G401.6 (cell line): Measurements from ENCODE around the gene NR1I3.
"Not testable (repeated sequence)": the region's sequence is repeated elsewhere in the genome, so short reads cannot be mapped to it uniquely, and the experiment has no call there.

Experiments used
- FAIRE-seq: peaks from 2 replicates; lab custom pipeline; 2012; peaks lifted over from hg19 to GRCh38; lab: Jason Lieb, UNC

The NR1I3 gene

DNA sequence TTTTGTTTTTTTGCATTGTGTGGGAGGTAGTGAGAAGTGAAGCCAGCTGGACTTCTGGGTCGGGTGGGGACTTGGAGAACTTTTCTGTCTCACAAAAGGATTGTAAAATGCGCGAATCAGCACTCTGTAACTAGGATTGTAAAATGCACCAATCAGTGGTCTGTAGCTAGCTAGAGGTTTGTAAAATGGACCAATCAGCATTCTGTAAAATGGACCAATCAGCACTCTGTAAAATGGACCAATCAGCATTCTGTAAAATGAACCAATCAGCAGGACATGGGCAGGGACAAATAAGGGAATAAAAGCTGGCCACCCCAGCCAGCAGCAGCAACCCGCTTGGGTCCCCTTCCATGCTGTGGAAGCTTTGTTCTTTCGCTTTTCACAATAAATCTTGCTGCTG is 12.1 kb upstream of the NR1I3 start:
- FAIRE-seq: not testable (repeated sequence)

DNA sequence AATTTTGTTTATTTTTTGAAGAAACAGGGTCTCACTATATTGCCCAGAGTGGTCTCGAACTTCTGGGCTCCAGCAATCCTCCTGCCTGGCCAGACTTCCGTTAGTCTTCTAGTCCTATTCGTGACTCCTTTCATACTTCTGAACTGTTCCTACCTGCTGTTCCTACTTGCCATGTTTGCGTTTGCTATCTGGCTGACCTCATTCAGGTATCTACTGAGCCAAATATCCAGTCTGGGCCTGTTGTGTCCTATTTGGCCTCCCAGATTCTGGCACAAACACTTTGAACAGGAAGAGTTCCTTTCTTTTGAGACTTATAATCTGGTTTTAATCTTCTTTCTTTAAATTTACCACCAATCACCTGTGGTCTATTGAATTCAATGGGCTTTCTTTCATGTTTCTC is 6.9 kb upstream of the NR1I3 start:
- no peak for FAIRE-seq

DNA sequence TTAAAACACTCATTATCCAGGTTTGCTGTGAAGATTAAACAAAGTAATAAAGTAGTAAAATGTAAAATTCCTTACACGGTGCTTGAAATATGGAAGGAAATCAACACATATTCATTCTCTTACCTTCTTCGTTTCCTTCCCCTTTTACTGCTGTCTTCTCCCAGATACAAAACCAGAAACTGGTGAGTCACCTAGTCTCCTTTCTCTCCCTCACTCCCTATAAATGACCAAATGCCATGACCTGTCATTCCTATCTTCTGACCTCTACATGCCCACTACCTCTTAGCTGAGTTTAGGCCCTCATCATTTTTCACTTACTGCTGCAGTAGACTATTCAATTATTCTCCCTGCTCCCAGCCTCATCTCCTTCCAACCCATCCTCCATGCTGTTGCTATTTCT is 4.3 kb upstream of the NR1I3 start:
- FAIRE-seq: no peak

DNA sequence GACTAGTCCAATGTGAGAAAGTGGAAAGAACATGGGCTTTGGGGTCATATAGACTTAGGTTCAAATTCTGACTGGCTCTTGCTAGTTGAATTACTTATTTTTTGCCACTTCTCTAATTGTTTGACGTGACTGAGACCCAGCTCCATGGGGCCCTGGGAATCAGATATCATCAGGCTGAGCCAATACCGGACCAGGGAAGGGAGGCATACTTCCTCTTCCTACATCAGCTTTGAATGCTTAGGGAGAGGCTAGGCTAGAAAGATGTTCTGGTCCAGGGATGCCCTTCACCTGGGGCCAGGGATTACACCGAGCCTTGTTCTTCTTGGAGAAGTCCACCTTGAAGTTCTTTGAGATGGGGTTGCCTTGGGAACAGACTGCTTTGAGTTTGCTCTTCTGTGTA is 3.7 kb upstream of the NR1I3 start:
- no peak for FAIRE-seq

DNA sequence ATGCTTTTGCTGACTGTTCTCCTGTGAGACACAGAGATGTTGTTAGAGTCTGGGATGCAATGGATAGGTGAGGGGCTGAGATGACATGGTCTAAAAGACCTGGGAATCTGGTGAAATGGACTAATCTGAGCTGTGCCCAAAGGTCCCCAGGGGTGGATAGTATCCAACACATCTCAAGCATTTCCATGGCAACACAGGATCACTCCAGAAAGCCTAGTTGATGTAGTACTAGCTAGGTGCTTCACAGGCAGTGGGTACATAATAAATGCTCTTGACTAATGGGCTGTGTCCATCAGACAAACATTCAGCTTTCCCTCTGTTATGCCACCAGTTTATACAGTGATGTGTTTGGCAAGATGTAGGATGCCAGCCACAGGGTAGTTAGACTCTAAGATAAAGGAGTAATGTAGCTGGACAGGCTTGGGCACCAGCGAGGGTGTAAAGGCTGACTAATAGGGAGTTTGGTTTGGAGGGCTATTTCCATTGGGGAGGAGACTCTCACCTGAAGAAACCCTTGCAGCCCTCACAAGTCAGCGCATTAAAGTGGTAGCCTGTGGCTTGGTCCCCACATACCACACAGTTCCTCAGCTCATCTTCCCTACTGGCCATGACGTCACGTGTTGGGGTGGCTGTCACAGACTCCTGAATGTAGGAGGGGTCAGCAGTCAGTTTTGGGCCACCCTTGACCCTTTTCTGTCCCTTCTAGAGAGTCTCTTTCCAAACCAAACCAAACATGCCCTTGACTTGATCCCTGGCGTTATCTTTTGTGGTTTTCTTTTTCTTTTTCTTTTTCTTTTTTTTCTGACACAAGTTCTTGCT is 1.8 kb downstream of the NR1I3 start:
- FAIRE-seq: no peak

DNA sequence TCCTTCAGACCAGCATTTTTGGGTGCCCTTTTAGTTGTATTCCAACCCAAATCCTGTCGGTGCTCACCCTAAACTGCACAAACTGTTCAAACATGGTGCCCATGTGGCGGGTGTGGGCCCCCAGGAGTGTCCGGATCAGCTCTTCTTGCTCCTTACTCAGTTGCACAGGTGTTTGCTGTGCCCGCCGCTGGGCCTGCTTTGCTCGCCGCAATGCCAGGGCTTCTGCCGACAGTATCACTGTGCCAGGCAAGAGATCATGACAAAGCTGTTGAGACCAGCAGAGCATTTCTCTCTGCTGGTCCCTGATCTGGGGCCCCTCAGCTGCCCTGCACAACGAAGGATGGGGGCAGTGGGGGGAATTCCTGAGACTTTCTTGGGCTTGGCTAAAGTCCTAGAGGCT is 4.9 kb downstream of the NR1I3 start:
- FAIRE-seq: no peak

DNA sequence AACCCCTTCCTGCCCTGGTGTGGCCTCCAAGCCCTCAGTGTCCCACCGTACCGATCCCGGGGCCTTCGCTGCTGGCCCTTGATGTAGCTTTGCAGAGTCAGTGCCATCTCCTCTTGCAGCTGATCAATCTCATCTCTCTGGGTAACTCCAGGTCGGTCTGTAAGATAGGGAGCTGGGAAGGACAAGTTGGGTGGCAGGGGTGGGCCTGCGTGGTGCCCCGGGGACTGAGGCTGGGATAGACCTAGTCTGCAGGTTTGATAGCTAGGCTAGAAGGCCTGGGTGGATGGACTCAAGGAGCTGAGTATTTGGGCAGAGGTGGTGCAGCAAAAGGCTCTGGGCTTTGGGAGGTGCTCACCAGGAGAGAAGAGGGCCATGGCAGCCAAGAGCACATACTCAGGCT is 7.2 kb downstream of the NR1I3 start:
- FAIRE-seq: no peak

DNA sequence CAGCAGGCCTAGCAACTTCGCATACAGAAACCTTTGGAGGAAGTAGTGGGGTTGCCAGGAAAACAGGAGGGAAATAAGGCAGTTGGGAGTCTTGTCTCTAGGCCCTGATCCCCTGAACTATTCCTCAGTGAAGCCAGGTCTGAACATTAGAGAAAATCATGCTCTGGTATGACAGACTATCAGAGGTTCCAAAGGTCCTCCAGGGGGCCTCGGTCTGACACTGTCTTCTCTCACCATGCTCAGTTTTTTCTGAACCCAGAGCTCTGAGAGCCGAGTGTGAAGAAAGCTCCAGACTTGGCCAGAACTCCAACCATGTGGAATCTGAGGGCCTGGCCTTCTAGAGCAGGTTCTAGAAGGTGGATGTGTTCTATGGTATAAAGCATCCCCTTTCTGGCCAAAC is 8.1 kb downstream of the NR1I3 start:
- no peak for FAIRE-seq

DNA sequence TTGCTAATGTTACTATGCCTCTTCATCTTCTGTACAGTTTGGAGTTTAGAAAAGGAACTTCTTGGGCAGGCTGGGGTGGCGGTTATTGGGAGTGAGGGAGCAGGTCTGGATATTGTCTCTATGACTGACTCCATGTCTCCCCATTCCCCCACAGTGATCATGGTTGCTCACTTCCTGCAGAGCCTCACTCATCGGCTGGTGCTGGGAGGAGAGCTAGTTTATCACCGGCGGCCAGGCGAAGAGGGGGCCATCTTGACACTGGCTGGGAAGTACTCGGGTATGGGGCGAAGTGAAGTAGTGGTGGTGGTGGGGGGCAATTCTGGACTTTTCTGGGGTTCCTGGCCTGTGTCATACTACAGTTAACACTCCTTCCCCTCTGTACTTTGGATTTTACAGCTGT is 10.0 kb downstream of the NR1I3 start:
- no peak for FAIRE-seq

DNA sequence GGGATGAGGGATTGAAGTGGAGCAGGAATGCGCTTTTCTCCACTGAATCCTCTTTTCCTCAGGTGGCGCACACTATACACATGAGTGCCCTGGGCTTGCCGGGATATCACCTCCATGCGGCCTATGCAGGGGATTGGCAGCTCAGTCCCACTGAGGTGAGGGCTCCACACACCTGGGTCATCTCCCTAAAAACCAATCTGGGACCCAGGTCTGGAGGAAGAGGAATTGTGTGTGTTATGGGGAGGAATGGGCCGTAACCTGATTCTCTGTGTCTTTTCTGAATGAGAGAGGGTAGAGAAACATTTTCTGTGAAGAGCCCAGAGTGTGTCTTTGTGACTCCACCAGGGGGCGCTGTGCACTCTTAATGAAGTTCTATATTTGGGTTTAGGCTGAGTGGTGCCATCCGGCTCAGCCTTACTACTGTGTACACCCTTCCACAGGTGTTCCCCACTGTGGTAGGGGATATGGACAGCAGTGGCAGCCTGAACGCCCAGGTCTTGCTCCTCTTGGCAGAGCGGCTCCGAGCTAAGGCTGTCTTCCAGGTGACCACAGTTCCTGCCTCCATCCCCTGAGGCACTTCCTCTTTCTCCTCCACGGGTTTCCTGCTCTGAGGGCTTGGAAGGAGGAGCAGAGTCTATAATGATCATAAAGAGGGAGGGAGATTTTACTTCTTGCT is 10.7 kb downstream of the NR1I3 start:
- FAIRE-seq: peak; percentile 21

DNA sequence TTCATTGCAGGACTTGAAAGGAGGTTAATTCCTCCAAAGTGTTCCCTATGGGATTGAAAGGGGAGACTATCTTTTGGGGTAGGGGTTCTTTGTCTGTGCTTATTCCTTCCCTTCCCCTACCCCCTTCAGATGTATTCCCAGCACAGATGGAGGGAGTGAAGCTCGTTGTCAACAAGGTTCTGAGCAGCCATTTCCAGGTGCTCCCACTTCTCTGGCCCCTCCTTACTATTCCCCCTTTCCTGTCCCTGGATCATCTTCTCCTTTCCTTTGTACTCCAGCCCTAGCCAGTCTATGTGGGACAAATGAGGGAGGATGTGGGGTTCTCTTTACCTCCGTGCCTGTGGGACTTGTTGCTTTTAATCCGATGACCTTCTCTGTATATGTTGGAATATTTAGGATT is 11.2 kb downstream of the NR1I3 start:
- no peak for FAIRE-seq

DNA sequence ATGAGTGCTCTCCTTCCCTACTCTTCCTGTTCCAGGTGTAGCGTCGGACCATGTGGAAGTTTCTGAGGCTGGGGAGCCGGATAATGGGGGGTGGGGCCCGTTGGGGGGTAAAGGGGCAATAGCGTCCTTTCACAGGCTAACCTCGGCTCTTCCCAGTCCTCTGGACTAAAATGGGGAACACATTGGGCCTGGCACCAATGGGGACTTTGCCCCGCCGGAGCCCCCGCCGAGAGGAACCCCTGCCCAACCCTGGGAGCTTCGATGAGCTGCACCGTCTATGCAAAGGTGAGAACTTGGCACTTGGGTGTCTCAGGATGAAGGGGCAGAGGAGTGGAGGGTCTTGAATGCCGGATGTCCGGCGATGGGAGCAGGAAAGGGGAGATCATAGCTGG is 11.7 kb downstream of the NR1I3 start:
- FAIRE-seq: no peak

DNA sequence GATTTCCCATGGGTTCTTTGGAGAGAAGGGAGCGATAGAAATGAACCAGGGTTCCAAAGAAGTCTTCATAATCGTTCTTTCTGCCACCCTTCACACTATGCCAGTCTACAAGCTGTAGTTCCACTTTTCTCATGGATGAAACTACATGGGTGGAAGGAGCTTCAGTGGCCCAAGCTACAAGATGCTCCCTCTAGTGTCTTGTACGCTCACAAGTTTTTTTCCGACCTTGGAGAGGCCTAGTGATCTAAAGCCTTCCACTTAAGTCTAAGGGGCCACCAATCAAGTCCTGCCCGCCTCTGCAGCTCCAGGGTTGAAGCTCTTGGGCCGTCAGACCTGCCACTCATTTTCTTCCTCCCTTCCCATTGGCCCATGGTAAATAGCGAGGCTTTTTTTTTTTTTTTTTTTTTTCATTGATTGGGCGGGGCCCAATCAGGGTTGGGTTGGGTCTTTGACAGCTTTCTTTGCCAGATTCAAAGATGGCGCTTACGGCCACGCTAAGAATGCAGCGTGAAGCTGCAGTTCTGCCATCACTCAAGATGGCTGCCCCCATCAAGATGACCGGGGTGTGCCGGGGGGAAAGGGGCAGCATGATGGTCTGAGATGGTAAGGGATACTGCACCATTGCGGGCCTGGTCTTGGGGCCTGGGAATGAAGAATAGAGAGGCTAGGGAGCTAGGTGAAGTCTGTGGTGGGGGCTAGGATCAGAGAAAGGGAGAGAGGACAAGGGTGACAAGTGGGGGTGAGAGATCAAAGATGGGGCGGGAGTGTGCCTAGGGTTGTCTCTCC is 12.3 kb downstream of the NR1I3 start, which contains the start of gene TOMM40L:
Gene TOMM40L, plus strand, starts transcription at position 527 of the 786 bp plus-strand sequence. CDS start 430 bp downstream, outside the sequence.
- peak; percentile 99 for FAIRE-seq

DNA sequence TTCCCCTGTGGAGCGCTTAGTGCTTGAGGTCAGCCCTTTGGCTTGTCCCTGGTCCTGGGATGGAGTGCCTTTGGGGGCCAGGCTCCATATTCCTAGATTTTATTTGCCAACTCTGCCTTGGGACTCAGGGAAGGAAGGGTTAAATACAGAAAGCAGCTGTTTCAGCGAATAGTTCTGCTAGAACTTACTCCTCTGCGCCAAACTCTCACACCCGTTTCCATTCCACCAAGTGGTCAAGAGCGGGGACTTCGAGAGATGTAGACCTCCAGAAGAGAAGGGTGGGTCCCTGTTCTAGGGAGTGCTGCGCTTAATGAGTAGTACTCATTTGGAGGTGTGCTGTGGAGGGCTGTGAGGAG is 12.8 kb downstream of the NR1I3 start:
- no peak for FAIRE-seq

DNA sequence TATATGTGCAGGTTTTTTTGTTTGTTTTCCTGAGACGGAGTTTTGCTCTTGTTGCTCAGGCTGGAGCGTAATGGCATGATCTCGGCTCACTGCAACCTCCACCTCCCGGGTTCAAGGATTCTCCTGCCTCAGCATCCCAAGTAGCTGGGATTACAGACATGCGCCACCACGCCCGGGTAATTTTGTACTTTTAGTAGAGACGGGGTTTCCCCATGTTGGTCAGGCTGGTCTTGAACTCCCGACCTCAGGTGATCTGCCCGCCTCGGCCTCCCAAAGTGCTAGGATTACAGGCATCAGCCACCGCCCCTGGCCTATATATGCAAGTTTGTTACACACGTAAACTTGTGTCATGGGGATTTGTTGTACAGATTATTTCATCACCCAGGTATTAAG is 13.3 kb downstream of the NR1I3 start:
- FAIRE-seq: not testable (repeated sequence)

DNA sequence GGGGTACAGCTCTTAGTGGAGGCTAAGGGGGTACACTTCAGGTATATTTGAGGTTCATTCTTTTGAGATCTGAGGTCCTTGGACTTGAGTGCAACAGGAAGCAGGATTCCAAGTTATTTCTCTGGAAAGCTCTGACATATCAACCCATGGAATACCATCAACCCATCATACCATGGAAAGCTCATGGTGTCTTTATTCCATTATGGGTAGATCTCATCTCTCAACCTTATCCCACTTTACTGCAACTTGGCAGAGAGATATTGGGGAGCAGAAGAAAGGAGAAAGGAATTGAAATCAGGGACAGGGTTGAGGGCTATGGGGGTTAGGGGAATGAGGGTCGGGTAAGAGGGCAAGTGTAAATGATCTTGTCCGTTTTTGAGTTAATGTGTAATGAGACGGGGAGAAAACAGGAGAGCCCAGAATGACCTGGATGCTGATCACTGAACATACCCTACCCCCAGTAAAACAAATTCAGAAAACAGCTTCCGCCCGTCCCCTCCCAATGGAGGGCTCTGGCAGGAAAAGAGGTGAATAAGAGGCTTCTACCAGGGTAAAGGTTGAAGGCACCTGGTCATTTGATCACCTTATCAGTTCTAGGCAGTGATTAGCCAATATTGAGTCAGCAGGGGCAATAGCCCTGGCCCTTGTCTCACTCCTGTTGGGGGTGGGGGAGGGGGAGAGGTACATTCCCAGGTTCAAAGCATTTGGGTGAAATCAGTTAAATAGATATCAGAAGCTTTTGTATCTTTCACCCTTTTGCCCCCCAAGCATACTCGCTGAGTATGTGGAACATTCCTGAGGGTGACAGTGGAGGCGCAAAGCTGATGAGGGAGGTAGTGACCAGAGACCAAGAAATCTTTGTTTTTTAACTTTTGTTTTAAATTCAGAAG is 14.0 kb downstream of the NR1I3 start:
- FAIRE-seq: no peak

DNA sequence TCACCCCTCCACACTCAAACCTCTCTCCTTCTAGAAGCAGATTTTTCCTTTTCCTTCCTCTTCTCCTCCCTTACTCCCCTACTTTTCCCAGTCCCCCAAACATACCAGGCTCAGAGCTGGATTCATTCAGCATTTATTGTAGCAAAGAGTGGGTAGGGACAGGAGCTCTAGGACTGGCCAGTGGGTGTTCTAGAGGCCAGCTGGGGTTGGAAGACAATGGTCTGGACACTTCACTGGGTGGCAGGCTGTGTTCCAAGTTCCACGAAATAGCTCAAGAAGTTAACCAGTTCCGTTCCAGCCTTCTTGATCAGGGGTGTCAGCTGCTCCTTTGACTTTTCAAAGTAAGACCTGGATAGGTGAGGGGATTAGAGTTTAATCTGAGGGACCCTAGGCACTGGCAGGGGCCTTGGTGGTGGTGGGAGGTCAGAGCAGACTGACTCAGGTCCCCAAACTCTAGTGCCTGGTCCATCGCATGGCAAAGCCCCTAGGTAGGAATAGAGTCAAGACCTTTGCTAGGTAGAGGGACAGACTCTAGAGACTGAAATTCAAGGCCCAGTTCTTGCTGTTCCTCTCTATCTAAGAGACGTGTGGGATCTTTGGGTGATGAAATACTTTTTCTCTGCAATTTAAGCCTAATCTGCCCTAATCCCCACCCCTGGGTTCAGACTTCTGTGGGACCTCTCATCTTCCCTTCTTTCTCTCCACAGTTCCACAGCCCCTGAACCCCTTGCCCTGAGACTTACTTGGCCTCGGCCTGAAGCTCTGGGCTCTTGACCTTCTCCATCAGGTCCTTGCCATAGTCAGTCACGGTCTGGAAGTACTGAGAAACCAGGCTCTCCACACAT is 15.6 kb downstream of the NR1I3 start:
- FAIRE-seq: no peak

DNA sequence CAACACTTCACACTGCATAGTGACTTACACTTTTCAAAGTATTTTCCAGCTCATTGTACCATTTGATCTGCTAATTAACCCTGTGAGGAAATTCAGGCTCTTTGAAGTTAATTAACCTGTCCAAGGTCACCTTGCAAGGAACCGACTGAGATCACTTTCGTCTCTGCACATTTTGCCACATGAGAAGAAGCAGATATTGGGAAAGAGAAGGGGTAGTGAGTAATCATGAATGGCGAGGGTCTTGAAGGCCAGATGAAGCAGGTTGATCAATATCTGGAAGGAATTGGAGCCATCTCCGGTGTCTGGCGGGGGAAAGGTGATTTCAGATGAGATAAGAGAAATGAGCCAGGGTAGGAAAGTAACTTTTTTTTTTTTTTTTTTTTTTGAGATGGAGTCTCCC is 18.0 kb downstream of the NR1I3 start:
- FAIRE-seq: no peak

DNA sequence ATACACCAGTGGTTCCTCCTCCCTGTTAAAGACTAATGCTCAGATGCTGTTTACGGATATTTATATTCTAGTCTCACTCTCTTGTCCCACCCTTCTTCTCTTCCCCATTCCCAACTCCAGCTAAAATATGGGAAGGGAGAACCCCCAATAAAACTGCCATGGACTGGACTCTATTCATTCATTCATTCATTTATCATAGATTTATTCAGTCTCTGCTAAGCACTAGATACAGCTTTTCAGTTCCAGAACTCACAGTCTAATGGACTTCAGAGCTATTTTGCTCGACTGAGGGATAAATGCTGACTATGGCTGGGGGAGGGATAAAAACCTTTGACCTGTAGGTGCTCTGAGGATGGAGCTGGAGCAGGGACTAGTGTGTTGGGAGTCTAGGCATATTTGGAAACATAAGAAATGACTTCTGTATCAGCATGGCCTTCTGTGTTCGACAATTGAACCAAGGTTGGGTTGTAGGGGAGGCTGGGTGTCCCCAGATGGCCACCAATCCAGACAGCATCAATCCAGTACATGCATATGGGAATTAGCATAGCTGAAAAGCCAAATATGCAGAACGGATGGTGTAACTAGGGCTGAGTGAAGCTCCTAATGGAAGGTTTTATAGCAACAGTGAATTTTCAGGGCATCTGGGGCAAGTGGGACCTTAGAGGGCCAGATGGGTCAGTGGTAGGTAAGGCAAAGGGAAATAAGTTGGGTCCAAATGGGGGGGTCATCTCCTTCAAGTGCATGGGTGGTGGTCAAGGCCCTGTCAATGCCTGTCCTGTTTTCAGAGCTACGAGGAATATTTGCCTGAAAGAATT is 18.7 kb downstream of the NR1I3 start:
- no peak for FAIRE-seq
